GM23338 (cell line): ENCODE results near the gene RNU7-1. TPM values are rescaled to one million over a fixed set of nuclear protein-coding genes. Genes with fewer than 3 reads are reported as not detected.

Experiments
- ATAC-seq: fragments of 200-7000 bp; cut with Tn5 transposase; 3 replicates; pipeline ENCODE4 v1.9.1; 2020
- DNase-seq: peaks from one replicate; pipeline ENCODE4 v3.0.0-alpha.2; 2015; ENCODE audit warnings: low spot score
- H2AFZ ChIP-seq: fragments of 200-600 bp; sonication (generic); 2 replicates; pipeline ENCODE4 v1.8.0; 2016; ENCODE audit warnings: antibody characterized with exemption, mild to moderate bottlenecking, moderate library complexity
- H3F3A ChIP-seq: fragments of 200-600 bp; sonication (generic); replicated peaks from 2 replicates; pipeline ENCODE4 v1.8.0; 2017; ENCODE audit warnings: antibody characterized with exemption, mixed run types, low read depth
- H3K27ac ChIP-seq: fragments of 200-600 bp; sonication (generic); 2 replicates; pipeline ENCODE4 v1.6.1; 2016; ENCODE audit warnings: low read depth
- H3K27me3 ChIP-seq: fragments of 200-600 bp; sonication (generic); 2 replicates; pipeline ENCODE4 v1.8.0; 2016; ENCODE audit warnings: mild to moderate bottlenecking, mixed run types, moderate library complexity; ENCODE audit not compliant: insufficient read depth
- H3K36me3 ChIP-seq: fragments of 200-600 bp; sonication (generic); 2 replicates; pipeline ENCODE4 v1.8.0; 2016; ENCODE audit warnings: mild to moderate bottlenecking; ENCODE audit not compliant: insufficient read depth
- H3K4me1 ChIP-seq: fragments of 200-600 bp; sonication (generic); 2 replicates; pipeline ENCODE4 v1.8.0; 2016; ENCODE audit warnings: mild to moderate bottlenecking, moderate library complexity; ENCODE audit not compliant: insufficient read depth
- H3K4me2 ChIP-seq: fragments of 200-600 bp; sonication (generic); 2 replicates; pipeline ENCODE4 v1.7.1; 2017; ENCODE audit warnings: mixed run types
- H3K4me3 ChIP-seq: fragments of 200-600 bp; sonication (generic); 2 replicates; pipeline ENCODE4 v1.6.1; 2016; ENCODE audit warnings: mixed run types
- H3K79me2 ChIP-seq: fragments of 200-600 bp; sonication (generic); replicated peaks from 2 replicates; pipeline ENCODE4 v1.8.0; 2017; ENCODE audit warnings: mild to moderate bottlenecking; ENCODE audit not compliant: insufficient read depth
- H3K9me2 ChIP-seq: fragments of 200-600 bp; sonication (generic); 2 replicates; pipeline ENCODE4 v1.8.0; 2017; ENCODE audit not compliant: insufficient read depth
- H4K20me1 ChIP-seq: fragments of 200-600 bp; sonication (generic); replicated peaks from 2 replicates; pipeline ENCODE4 v1.8.0; 2017; ENCODE audit warnings: mild to moderate bottlenecking; ENCODE audit not compliant: insufficient read depth
- H3K27ac Mint-ChIP-seq: 2 replicates; pipeline ENCODE4 v1.8.0; 2020; ENCODE audit warnings: inconsistent platforms, mild to moderate bottlenecking, moderate library complexity, mixed read lengths
- H3K27me3 Mint-ChIP-seq: 3 replicates; pipeline ENCODE4 v1.8.0; 2022; ENCODE audit warnings: low read depth, mild to moderate bottlenecking, moderate library complexity, mixed read lengths, inconsistent platforms; ENCODE audit not compliant: insufficient read depth, poor library complexity
- H3K36me3 Mint-ChIP-seq: 3 replicates; pipeline ENCODE4 v1.8.0; 2021; ENCODE audit warnings: low read depth, mild to moderate bottlenecking, inconsistent platforms, moderate library complexity, mixed read lengths
- H3K4me1 Mint-ChIP-seq: 3 replicates; pipeline ENCODE4 v1.8.0; 2020; ENCODE audit warnings: mild to moderate bottlenecking, inconsistent platforms, mixed read lengths
- H3K4me3 Mint-ChIP-seq: 3 replicates; pipeline ENCODE4 v1.8.0; 2021; ENCODE audit warnings: moderate library complexity, mild to moderate bottlenecking, inconsistent platforms, mixed read lengths
- H3K9me3 Mint-ChIP-seq: 3 replicates; pipeline ENCODE4 v1.8.0; 2020; ENCODE audit warnings: moderate library complexity, mild to moderate bottlenecking, inconsistent platforms, mixed read lengths
- CREB1 ChIP-seq: fragments of 250-450 bp; sonication (Bioruptor Pico); IDR thresholded peaks from 2 replicates; pipeline ENCODE4 v1.5.0; 2020; ENCODE audit warnings: low read depth, mild to moderate bottlenecking, moderate library complexity
- EZH2 ChIP-seq: fragments of 200-600 bp; sonication (generic); IDR thresholded peaks from one replicate; pipeline ENCODE4 v1.8.0; 2017; ENCODE audit warnings: antibody characterized with exemption, mild to moderate bottlenecking, low read depth; ENCODE audit not compliant: unreplicated experiment
- EZH2phosphoT487 ChIP-seq: fragments of 200-600 bp; sonication (generic); IDR thresholded peaks from one replicate; pipeline ENCODE4 v1.8.1; 2018; ENCODE audit warnings: antibody characterized with exemption; ENCODE audit not compliant: unreplicated experiment
- JUNB ChIP-seq: IDR thresholded peaks from one replicate; pipeline ENCODE4 v1.6.1; 2016; ENCODE audit warnings: antibody characterized with exemption; ENCODE audit not compliant: unreplicated experiment
- NANOG ChIP-seq: IDR thresholded peaks from 2 replicates; pipeline ENCODE4 v1.6.1; 2016; ENCODE audit warnings: antibody characterized with exemption, borderline replicate concordance
- POLR2AphosphoS5 ChIP-seq: IDR thresholded peaks from 2 replicates; pipeline ENCODE4 v1.6.1; 2016; ENCODE audit warnings: antibody characterized with exemption, low read depth
- STAT1 ChIP-seq: IDR thresholded peaks from one replicate; pipeline ENCODE4 v1.6.1; 2016; ENCODE audit warnings: antibody characterized with exemption; ENCODE audit not compliant: unreplicated experiment
- ZNF114 ChIP-seq: fragments of 250-450 bp; sonication (Bioruptor Pico); IDR thresholded peaks from 2 replicates; pipeline ENCODE4 v1.5.0; 2020; ENCODE audit warnings: mild to moderate bottlenecking, moderate library complexity
- ZNF331 ChIP-seq: fragments of 250-450 bp; sonication (Bioruptor Pico); IDR thresholded peaks from 2 replicates; pipeline ENCODE4 v1.5.0; 2020; ENCODE audit warnings: low read depth, mild to moderate bottlenecking, moderate library complexity
- polyA plus RNA-seq: library from polyadenylated mRNA; unstranded; fragments of >200 nt; fragmentation: Nextera tagmentation; extraction: Ambion mirVana; gene quantifications from 2 replicates; pipeline ENCODE4 v1.2.1, GENCODE V29; 2016
- total RNA-seq: library from RNA; depleted of rRNA; stranded (reverse); fragments of >200 nt; shearing (Covaris generic); gene quantifications from 2 replicates; pipeline ENCODE4 v1.2.3, GENCODE V29; 2014
- TF ChIP-seq, protein P1 (sequence below), 2 experiments: fragments of 200-600 bp in 1 of 2; sonication (generic) in 1 of 2; conservative IDR thresholded peaks; 2 replicates each; pipeline versions ENCODE4 v1.5.1 to v1.6.1; 2016 to 2017; ENCODE audit warnings: antibody characterized with exemption in 2 of 2, low read depth in 2 of 2, mild to moderate bottlenecking in 2 of 2, moderate library complexity in 1 of 2
- TF ChIP-seq, protein P2 (sequence below): IDR thresholded peaks from one replicate; pipeline ENCODE4 v1.6.1; 2018; ENCODE audit warnings: antibody characterized with exemption; ENCODE audit not compliant: unreplicated experiment
- TF ChIP-seq, protein P3 (sequence below): IDR thresholded peaks from 2 replicates; pipeline ENCODE4 v1.6.1; 2016; ENCODE audit warnings: antibody characterized with exemption
- TF ChIP-seq, protein P4 (sequence below): fragments of 250-450 bp; sonication (Bioruptor Pico); IDR thresholded peaks from 2 replicates; pipeline ENCODE4 v1.5.0; 2020; ENCODE audit warnings: mild to moderate bottlenecking, moderate library complexity

RNU7-1 gene
- total and polyA plus RNA-seq, 2 experiments from 2014 or later, result not detected

DNA sequence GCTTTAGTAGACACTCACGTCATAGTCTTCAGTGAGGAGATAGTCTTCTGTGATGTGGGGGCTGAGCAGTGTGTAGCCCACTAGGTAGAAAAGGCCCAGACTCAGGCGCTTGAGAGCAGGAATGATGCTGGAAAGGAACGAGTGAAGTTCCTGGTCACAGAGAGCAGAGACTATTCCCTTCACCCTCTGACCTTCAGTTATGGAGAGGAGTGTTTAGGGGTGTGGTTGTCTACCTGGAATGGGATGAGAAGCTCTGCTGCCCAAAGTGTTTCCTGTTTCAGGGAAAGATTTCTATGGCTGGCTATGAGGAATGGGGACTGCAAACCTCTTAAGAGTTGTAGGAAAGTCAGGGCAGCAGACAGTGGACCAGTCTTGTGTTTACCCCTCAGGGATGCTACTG is 35.8 kb downstream of the RNU7-1 start:
- peaks cover 23% of the 10 kb centered on the region for H3K36me3 ChIP-seq

More for the DNA sequence above, 35.8 kb downstream of the RNU7-1 start:
- Mint-ChIP-seq H3K9me3 (no peaks in the 10 kb centered on the region), H3K36me3 (peaks cover 74% of the 10 kb centered on the region), H3K27ac (no peak overlapping the region), H3K4me3 (no peak overlapping the region), H3K27me3 (peaks cover 9% of the 10 kb centered on the region), H3K4me1 (peaks cover 25% of the 10 kb centered on the region)
- Histone ChIP-seq H3K27ac (no peak overlapping the region), H4K20me1 (peaks cover 17% of the 10 kb centered on the region), H3K4me2 (no peak overlapping the region), H3K79me2 (no peaks in the 10 kb centered on the region), H2AFZ (no peak overlapping the region), H3F3A (peaks cover 29% of the 10 kb centered on the region), H3K9me2 (no peaks in the 10 kb centered on the region), H3K27me3 (no peaks in the 10 kb centered on the region), H3K4me3 (no peak overlapping the region), H3K4me1 (no peaks in the 10 kb centered on the region; the same call in 1 of the 2 replicates)
- TF ChIP-seq, protein P1, sequence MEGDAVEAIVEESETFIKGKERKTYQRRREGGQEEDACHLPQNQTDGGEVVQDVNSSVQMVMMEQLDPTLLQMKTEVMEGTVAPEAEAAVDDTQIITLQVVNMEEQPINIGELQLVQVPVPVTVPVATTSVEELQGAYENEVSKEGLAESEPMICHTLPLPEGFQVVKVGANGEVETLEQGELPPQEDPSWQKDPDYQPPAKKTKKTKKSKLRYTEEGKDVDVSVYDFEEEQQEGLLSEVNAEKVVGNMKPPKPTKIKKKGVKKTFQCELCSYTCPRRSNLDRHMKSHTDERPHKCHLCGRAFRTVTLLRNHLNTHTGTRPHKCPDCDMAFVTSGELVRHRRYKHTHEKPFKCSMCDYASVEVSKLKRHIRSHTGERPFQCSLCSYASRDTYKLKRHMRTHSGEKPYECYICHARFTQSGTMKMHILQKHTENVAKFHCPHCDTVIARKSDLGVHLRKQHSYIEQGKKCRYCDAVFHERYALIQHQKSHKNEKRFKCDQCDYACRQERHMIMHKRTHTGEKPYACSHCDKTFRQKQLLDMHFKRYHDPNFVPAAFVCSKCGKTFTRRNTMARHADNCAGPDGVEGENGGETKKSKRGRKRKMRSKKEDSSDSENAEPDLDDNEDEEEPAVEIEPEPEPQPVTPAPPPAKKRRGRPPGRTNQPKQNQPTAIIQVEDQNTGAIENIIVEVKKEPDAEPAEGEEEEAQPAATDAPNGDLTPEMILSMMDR (conservative IDR thresholded peaks at IDR 0.05; ENCODE audit: low read depth in 2 of 2), result no peak
- TF ChIP-seq ZNF331 (CRISPR knock-in tag) (no peak), EZH2 (no peak), JUNB (no peak), STAT1 (no peak), ZNF114 (CRISPR knock-in tag) (no peak), EZH2phosphoT487 (no peak), CREB1 (CRISPR knock-in tag) (no peak), NANOG (no peak), POLR2AphosphoS5 (no peak)
- TF ChIP-seq, protein P2, sequence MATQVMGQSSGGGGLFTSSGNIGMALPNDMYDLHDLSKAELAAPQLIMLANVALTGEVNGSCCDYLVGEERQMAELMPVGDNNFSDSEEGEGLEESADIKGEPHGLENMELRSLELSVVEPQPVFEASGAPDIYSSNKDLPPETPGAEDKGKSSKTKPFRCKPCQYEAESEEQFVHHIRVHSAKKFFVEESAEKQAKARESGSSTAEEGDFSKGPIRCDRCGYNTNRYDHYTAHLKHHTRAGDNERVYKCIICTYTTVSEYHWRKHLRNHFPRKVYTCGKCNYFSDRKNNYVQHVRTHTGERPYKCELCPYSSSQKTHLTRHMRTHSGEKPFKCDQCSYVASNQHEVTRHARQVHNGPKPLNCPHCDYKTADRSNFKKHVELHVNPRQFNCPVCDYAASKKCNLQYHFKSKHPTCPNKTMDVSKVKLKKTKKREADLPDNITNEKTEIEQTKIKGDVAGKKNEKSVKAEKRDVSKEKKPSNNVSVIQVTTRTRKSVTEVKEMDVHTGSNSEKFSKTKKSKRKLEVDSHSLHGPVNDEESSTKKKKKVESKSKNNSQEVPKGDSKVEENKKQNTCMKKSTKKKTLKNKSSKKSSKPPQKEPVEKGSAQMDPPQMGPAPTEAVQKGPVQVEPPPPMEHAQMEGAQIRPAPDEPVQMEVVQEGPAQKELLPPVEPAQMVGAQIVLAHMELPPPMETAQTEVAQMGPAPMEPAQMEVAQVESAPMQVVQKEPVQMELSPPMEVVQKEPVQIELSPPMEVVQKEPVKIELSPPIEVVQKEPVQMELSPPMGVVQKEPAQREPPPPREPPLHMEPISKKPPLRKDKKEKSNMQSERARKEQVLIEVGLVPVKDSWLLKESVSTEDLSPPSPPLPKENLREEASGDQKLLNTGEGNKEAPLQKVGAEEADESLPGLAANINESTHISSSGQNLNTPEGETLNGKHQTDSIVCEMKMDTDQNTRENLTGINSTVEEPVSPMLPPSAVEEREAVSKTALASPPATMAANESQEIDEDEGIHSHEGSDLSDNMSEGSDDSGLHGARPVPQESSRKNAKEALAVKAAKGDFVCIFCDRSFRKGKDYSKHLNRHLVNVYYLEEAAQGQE, result no peak
- TF ChIP-seq, protein P3, sequence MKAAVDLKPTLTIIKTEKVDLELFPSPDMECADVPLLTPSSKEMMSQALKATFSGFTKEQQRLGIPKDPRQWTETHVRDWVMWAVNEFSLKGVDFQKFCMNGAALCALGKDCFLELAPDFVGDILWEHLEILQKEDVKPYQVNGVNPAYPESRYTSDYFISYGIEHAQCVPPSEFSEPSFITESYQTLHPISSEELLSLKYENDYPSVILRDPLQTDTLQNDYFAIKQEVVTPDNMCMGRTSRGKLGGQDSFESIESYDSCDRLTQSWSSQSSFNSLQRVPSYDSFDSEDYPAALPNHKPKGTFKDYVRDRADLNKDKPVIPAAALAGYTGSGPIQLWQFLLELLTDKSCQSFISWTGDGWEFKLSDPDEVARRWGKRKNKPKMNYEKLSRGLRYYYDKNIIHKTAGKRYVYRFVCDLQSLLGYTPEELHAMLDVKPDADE, result no peak
- TF ChIP-seq, protein P4, sequence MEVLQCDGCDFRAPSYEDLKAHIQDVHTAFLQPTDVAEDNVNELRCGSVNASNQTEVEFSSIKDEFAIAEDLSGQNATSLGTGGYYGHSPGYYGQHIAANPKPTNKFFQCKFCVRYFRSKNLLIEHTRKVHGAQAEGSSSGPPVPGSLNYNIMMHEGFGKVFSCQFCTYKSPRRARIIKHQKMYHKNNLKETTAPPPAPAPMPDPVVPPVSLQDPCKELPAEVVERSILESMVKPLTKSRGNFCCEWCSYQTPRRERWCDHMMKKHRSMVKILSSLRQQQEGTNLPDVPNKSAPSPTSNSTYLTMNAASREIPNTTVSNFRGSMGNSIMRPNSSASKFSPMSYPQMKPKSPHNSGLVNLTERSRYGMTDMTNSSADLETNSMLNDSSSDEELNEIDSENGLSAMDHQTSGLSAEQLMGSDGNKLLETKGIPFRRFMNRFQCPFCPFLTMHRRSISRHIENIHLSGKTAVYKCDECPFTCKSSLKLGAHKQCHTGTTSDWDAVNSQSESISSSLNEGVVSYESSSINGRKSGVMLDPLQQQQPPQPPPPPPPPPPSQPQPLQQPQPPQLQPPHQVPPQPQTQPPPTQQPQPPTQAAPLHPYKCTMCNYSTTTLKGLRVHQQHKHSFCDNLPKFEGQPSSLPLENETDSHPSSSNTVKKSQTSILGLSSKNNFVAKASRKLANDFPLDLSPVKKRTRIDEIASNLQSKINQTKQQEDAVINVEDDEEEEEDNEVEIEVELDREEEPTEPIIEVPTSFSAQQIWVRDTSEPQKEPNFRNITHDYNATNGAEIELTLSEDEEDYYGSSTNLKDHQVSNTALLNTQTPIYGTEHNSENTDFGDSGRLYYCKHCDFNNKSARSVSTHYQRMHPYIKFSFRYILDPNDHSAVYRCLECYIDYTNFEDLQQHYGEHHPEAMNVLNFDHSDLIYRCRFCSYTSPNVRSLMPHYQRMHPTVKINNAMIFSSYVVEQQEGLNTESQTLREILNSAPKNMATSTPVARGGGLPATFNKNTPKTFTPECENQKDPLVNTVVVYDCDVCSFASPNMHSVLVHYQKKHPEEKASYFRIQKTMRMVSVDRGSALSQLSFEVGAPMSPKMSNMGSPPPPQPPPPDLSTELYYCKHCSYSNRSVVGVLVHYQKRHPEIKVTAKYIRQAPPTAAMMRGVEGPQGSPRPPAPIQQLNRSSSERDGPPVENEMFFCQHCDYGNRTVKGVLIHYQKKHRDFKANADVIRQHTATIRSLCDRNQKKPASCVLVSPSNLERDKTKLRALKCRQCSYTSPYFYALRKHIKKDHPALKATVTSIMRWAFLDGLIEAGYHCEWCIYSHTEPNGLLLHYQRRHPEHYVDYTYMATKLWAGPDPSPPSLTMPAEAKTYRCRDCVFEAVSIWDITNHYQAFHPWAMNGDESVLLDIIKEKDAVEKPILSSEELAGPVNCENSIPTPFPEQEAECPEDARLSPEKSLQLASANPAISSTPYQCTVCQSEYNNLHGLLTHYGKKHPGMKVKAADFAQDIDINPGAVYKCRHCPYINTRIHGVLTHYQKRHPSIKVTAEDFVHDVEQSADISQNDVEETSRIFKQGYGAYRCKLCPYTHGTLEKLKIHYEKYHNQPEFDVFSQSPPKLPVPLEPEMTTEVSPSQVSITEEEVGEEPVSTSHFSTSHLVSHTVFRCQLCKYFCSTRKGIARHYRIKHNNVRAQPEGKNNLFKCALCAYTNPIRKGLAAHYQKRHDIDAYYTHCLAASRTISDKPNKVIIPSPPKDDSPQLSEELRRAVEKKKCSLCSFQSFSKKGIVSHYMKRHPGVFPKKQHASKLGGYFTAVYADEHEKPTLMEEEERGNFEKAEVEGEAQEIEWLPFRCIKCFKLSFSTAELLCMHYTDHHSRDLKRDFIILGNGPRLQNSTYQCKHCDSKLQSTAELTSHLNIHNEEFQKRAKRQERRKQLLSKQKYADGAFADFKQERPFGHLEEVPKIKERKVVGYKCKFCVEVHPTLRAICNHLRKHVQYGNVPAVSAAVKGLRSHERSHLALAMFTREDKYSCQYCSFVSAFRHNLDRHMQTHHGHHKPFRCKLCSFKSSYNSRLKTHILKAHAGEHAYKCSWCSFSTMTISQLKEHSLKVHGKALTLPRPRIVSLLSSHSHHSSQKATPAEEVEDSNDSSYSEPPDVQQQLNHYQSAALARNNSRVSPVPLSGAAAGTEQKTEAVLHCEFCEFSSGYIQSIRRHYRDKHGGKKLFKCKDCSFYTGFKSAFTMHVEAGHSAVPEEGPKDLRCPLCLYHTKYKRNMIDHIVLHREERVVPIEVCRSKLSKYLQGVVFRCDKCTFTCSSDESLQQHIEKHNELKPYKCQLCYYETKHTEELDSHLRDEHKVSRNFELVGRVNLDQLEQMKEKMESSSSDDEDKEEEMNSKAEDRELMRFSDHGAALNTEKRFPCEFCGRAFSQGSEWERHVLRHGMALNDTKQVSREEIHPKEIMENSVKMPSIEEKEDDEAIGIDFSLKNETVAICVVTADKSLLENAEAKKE (CRISPR knock-in tag), result no peak
- DNase-seq (no peak), ATAC-seq (no peak)
